ENCODE data around the gene CLECL1.

Gene CLECL1

GRCh38 chr12:9756170-9756569 lies 23.3 kb upstream of the CLECL1 start:
- H3K9me3 ChIP-seq = no peaks in the 10 kb centered on the region
- peaks cover 31% of the 10 kb centered on the region for H3K4me1 ChIP-seq
- no peak overlapping the region for H3K4me3 ChIP-seq
- H3K36me3 ChIP-seq (replicated peaks) = no peaks in the 10 kb centered on the region
- H3K27me3 ChIP-seq (ENCODE audit: low read depth) = no peaks in the 10 kb centered on the region
- DNase-seq (ENCODE audit: low spot score in 2 of 2) = no peak
- in situ Hi-C loops (cut with MboI; ENCODE audit: low sequenced_read_pairs) = no loop called here

GRCh38 chr12:9755567-9755966 lies 22.7 kb upstream of the CLECL1 start:
- Histone ChIP-seq H3K36me3 (replicated peaks) (no peaks in the 10 kb centered on the region), H3K4me3 (no peak overlapping the region), H3K27me3 (ENCODE audit: low read depth) (no peaks in the 10 kb centered on the region), H3K4me1 (peaks cover 36% of the 10 kb centered on the region), H3K9me3 (no peaks in the 10 kb centered on the region)
- no peak for DNase-seq (ENCODE audit: low spot score in 2 of 2)
- in situ Hi-C loops (cut with MboI; ENCODE audit: low sequenced_read_pairs) = no loop called here

GRCh38 chr12:9755035-9755434 lies 22.1 kb upstream of the CLECL1 start:
- H3K4me3 ChIP-seq = no peak overlapping the region
- no peaks in the 10 kb centered on the region for H3K27me3 ChIP-seq (ENCODE audit: low read depth)
- H3K4me1 ChIP-seq = peaks cover 40% of the 10 kb centered on the region
- in situ Hi-C loops (cut with MboI; ENCODE audit: low sequenced_read_pairs) = no loop called here
- no peaks in the 10 kb centered on the region for H3K36me3 ChIP-seq (replicated peaks)
- H3K9me3 ChIP-seq = no peaks in the 10 kb centered on the region
- no peak for DNase-seq (ENCODE audit: low spot score in 2 of 2)

GRCh38 chr12:9754099-9754927 lies 21.4 kb upstream of the CLECL1 start:
- Histone ChIP-seq H3K4me1 (peaks cover 41% of the 10 kb centered on the region), H3K36me3 (replicated peaks) (no peaks in the 10 kb centered on the region), H3K9me3 (no peaks in the 10 kb centered on the region), H3K27me3 (ENCODE audit: low read depth) (no peaks in the 10 kb centered on the region), H3K4me3 (no peak overlapping the region)
- DNase-seq (ENCODE audit: low spot score in 2 of 2) = no peak
- in situ Hi-C loops (cut with MboI; ENCODE audit: low sequenced_read_pairs) = loop anchor here (5.0 kb wide), 1 partner anchor 43 kb away; no protein-coding TSS in a partner anchor

GRCh38 chr12:9753498-9753897 lies 20.6 kb upstream of the CLECL1 start:
- in situ Hi-C loops (cut with MboI; ENCODE audit: low sequenced_read_pairs) = loop anchor here (5.0 kb wide), 1 partner anchor 44 kb away; no protein-coding TSS in a partner anchor
- no peaks in the 10 kb centered on the region for H3K27me3 ChIP-seq (ENCODE audit: low read depth)
- H3K4me3 ChIP-seq = no peak overlapping the region
- H3K36me3 ChIP-seq (replicated peaks) = no peaks in the 10 kb centered on the region
- H3K4me1 ChIP-seq = peaks cover 39% of the 10 kb centered on the region
- peak in 1 of 2 experiments; percentile 70 for DNase-seq (ENCODE audit: low spot score in 2 of 2)
- no peaks in the 10 kb centered on the region for H3K9me3 ChIP-seq

GRCh38 chr12:9753073-9753472 lies 20.2 kb upstream of the CLECL1 start:
- in situ Hi-C loops (cut with MboI; ENCODE audit: low sequenced_read_pairs) = loop anchor here (5.0 kb wide), 1 partner anchor 44 kb away; no protein-coding TSS in a partner anchor
- Histone ChIP-seq H3K27me3 (ENCODE audit: low read depth) (no peaks in the 10 kb centered on the region), H3K9me3 (no peaks in the 10 kb centered on the region), H3K4me1 (peaks cover 39% of the 10 kb centered on the region), H3K36me3 (replicated peaks) (no peaks in the 10 kb centered on the region), H3K4me3 (no peak overlapping the region)
- no peak for DNase-seq (ENCODE audit: low spot score in 2 of 2)

GRCh38 chr12:9752145-9752933 lies 19.4 kb upstream of the CLECL1 start:
- Histone ChIP-seq H3K4me1 (peaks cover 39% of the 10 kb centered on the region), H3K27me3 (ENCODE audit: low read depth) (no peaks in the 10 kb centered on the region), H3K36me3 (replicated peaks) (no peaks in the 10 kb centered on the region), H3K9me3 (no peaks in the 10 kb centered on the region), H3K4me3 (no peak overlapping the region)
- DNase-seq (ENCODE audit: low spot score in 2 of 2) = no peak
- in situ Hi-C loops (cut with MboI; ENCODE audit: low sequenced_read_pairs) = loop anchor here (5.0 kb wide), 1 partner anchor 45 kb away; no protein-coding TSS in a partner anchor

- in situ Hi-C loops (cut with MboI; ENCODE audit: low sequenced_read_pairs) = loop anchor here (5.0 kb wide), 1 partner anchor 46 kb away; no protein-coding TSS in a partner anchor
- peaks cover 39% of the 10 kb centered on the region for H3K4me1 ChIP-seq
- peak in 1 of 2 experiments; percentile 74 for DNase-seq (ENCODE audit: low spot score in 2 of 2)
- no peaks in the 10 kb centered on the region for H3K36me3 ChIP-seq (replicated peaks)
- no peaks in the 10 kb centered on the region for H3K27me3 ChIP-seq (ENCODE audit: low read depth)
- H3K9me3 ChIP-seq = no peaks in the 10 kb centered on the region
- no peak overlapping the region for H3K4me3 ChIP-seq
Measured at GRCh38 chr12:9751204-9752144, 18.6 kb upstream of the CLECL1 start.

GRCh38 chr12:9750276-9751203 lies 17.6 kb upstream of the CLECL1 start:
- H3K27me3 ChIP-seq (ENCODE audit: low read depth) = no peaks in the 10 kb centered on the region
- no peaks in the 10 kb centered on the region for H3K36me3 ChIP-seq (replicated peaks)
- no peaks in the 10 kb centered on the region for H3K9me3 ChIP-seq
- in situ Hi-C loops (cut with MboI; ENCODE audit: low sequenced_read_pairs) = loop anchor here (5.0 kb wide), 1 partner anchor 47 kb away; no protein-coding TSS in a partner anchor
- H3K4me1 ChIP-seq = peaks cover 39% of the 10 kb centered on the region
- no peak overlapping the region for H3K4me3 ChIP-seq
- DNase-seq (ENCODE audit: low spot score in 2 of 2) = peak; percentile 70 to 87

- no peak overlapping the region for H3K4me3 ChIP-seq
- H3K9me3 ChIP-seq = no peaks in the 10 kb centered on the region
- no peaks in the 10 kb centered on the region for H3K27me3 ChIP-seq (ENCODE audit: low read depth)
- H3K36me3 ChIP-seq (replicated peaks) = no peaks in the 10 kb centered on the region
- no peak for DNase-seq (ENCODE audit: low spot score in 2 of 2)
- H3K4me1 ChIP-seq = peaks cover 39% of the 10 kb centered on the region
- in situ Hi-C loops (cut with MboI; ENCODE audit: low sequenced_read_pairs) = loop anchor here (5.0 to 25.0 kb wide), 3 partner anchors 48 to 813 kb away; partner anchors contain the start of gene CLEC7A
Measured at GRCh38 chr12:9749640-9750039, 16.7 kb upstream of the CLECL1 start.

- H3K4me3 ChIP-seq = no peak overlapping the region
- no peak for DNase-seq (ENCODE audit: low spot score in 2 of 2)
- in situ Hi-C loops (cut with MboI; ENCODE audit: low sequenced_read_pairs) = loop anchor here (10.0 to 25.0 kb wide), 2 partner anchors 390 to 817 kb away; partner anchors contain the start of gene CLEC7A
- no peaks in the 10 kb centered on the region for H3K36me3 ChIP-seq (replicated peaks)
- H3K27me3 ChIP-seq (ENCODE audit: low read depth) = no peaks in the 10 kb centered on the region
- no peaks in the 10 kb centered on the region for H3K9me3 ChIP-seq
- peaks cover 7% of the 10 kb centered on the region for H3K4me1 ChIP-seq
Measured at GRCh38 chr12:9745199-9745598, 12.3 kb upstream of the CLECL1 start.

GRCh38 chr12:9742661-9743060 lies 9.8 kb upstream of the CLECL1 start:
- Histone ChIP-seq H3K27me3 (ENCODE audit: low read depth) (no peaks in the 10 kb centered on the region), H3K4me3 (no peak overlapping the region), H3K36me3 (replicated peaks) (no peaks in the 10 kb centered on the region), H3K4me1 (peaks cover 4% of the 10 kb centered on the region; the same call in 1 of the 2 replicates), H3K9me3 (no peaks in the 10 kb centered on the region)
- in situ Hi-C loops (cut with MboI; ENCODE audit: low sequenced_read_pairs) = loop anchor here (10.0 to 25.0 kb wide), 2 partner anchors 392 to 820 kb away; partner anchors contain the start of gene CLEC7A
- no peak for DNase-seq (ENCODE audit: low spot score in 2 of 2)

Data from HAP-1 (cell line).